Upper lobe of left lung (tissue), 4 donors: Measurements from ENCODE around the gene ARID4B.

ENCODE experiments used
- POLR2A ChIP-seq, 4 donors: fragments of 450-650 bp; IDR thresholded peaks; one replicate each; pipeline ENCODE4 v1.5.1; 2016 to 2017; ENCODE audit warnings: antibody characterized with exemption in 4 of 4, mild to moderate bottlenecking in 2 of 4
- TF ChIP-seq, protein P1 (sequence below), 6 experiments: fragments of 450-650 bp in 4 of 6; fragments of 200-600 bp in 2 of 6; sonication (generic) in 2 of 6; IDR thresholded peaks; one replicate each; pipeline ENCODE4 v1.5.1; 2016 to 2019; ENCODE audit warnings: antibody characterized with exemption in 6 of 6

DNA sequence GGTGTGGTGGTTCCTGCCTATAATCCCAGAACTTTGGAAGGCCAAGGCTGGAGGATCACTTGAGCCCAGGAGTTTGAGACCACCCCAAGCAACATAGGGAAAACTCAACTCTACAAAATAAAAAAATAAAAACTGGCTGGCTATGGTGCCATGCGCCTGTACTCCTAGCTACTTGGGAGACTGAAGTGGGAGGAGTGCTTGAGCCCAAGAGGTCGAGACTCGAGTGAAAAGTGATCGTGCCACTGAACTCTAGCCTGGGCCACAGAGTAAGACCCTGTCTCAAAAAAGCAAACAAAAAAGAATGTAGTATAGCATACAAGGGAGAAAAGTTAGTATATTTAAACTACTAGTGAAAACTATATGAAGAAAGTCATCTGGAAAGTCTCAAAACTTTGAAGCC, 66.7 kb downstream of the ARID4B start:
- no peak for TF ChIP-seq POLR2A (IDR thresholded peaks at IDR 0.05)
- TF ChIP-seq, protein P1, sequence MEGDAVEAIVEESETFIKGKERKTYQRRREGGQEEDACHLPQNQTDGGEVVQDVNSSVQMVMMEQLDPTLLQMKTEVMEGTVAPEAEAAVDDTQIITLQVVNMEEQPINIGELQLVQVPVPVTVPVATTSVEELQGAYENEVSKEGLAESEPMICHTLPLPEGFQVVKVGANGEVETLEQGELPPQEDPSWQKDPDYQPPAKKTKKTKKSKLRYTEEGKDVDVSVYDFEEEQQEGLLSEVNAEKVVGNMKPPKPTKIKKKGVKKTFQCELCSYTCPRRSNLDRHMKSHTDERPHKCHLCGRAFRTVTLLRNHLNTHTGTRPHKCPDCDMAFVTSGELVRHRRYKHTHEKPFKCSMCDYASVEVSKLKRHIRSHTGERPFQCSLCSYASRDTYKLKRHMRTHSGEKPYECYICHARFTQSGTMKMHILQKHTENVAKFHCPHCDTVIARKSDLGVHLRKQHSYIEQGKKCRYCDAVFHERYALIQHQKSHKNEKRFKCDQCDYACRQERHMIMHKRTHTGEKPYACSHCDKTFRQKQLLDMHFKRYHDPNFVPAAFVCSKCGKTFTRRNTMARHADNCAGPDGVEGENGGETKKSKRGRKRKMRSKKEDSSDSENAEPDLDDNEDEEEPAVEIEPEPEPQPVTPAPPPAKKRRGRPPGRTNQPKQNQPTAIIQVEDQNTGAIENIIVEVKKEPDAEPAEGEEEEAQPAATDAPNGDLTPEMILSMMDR (IDR thresholded peaks at IDR 0.05) = no peak
